GM06990 (cell line): Measurements from ENCODE around the gene PSMA6.

Experiments used
- DNase-seq: peaks from one replicate; pipeline ENCODE4 v3.0.0-alpha.2; 2011; ENCODE audit not compliant: insufficient read length; ENCODE audit errors: extremely low read depth
- H3K27me3 ChIP-seq: replicated peaks from 2 replicates; pipeline ENCODE4 v1.6.0; 2011; ENCODE audit warnings: low read length; ENCODE audit not compliant: control insufficient read depth, insufficient read depth
- H3K36me3 ChIP-seq: 2 replicates; pipeline ENCODE4 v1.5.1; 2011; ENCODE audit warnings: low read length; ENCODE audit not compliant: control insufficient read depth, insufficient read depth
- H3K4me3 ChIP-seq: replicated peaks from 2 replicates; pipeline ENCODE4 v1.5.1; 2011; ENCODE audit warnings: low read depth, mild to moderate bottlenecking, control low read depth, low read length
- TF ChIP-seq, protein P1 (sequence below): IDR thresholded peaks from 2 replicates; pipeline ENCODE4 v1.5.1; 2011; ENCODE audit warnings: low read length, control low read depth, mild to moderate bottlenecking, inconsistent platforms; ENCODE audit not compliant: insufficient read depth, poor library complexity, severe bottlenecking

PSMA6 gene

DNA sequence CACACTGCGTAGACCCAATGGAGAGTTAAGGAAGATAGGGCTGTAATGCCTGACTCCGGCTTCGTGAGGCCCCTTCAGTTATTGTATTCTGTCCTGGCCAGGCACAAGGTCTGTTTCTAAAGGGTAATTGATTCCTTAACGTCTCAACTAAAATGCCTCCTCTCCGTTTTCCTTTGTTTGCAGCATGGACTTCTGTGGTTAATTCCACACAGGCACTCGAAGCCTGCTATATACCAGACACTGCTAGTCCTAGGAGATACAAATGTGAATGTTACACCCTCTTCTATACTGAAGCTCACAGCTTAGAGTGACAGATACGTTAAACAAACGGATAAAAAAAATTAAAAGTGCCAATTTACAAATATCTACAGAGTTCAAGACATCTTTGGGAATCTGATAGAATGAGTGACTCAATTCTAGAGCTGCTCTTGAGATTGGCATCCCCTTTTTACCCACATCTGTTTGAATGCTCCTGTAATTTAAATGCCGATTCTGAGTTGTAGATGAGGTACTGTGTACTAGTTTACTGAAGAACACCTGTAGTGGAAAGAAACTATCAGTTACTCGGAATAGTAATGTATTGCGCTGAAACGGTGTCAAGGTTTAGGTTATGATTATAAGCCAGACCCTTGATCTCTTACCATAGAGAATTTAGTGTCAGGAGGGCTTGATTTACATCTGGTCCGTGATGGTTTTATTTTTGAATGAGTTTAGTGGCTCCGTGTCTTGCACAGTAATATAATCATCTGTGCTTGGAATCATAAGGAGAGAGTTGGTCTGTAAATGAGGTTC is 784 bp downstream of the PSMA6 start:
- no peak for DNase-seq
- Histone ChIP-seq H3K36me3 (peaks cover 2% of the 10 kb centered on the region), H3K4me3 (peak overlapping the region; percentile 95), H3K27me3 (no peaks in the 10 kb centered on the region)
- TF ChIP-seq, protein P1, sequence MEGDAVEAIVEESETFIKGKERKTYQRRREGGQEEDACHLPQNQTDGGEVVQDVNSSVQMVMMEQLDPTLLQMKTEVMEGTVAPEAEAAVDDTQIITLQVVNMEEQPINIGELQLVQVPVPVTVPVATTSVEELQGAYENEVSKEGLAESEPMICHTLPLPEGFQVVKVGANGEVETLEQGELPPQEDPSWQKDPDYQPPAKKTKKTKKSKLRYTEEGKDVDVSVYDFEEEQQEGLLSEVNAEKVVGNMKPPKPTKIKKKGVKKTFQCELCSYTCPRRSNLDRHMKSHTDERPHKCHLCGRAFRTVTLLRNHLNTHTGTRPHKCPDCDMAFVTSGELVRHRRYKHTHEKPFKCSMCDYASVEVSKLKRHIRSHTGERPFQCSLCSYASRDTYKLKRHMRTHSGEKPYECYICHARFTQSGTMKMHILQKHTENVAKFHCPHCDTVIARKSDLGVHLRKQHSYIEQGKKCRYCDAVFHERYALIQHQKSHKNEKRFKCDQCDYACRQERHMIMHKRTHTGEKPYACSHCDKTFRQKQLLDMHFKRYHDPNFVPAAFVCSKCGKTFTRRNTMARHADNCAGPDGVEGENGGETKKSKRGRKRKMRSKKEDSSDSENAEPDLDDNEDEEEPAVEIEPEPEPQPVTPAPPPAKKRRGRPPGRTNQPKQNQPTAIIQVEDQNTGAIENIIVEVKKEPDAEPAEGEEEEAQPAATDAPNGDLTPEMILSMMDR: no peak

DNA sequence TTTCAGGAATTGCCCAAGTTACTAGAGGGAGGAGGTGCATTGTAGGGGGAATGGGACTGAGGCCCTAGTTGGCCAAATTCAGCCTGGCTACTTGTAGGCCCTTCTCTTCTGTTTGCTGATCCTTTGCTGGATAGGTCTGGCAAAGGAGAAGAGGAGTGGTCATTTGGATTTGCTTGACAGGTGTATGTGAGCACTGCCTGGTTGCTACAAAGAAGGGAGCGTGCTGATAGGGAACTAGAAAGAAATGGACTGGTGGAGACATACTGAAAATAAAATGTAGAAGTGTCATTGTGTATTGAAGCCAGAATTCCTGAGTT is 3.6 kb downstream of the PSMA6 start:
- no peak overlapping the region; the same call in 1 of the 2 replicates for H3K4me3 ChIP-seq
- H3K27me3 ChIP-seq: no peaks in the 10 kb centered on the region
- TF ChIP-seq, protein P1: no peak
- peaks cover 2% of the 10 kb centered on the region for H3K36me3 ChIP-seq
- no peak for DNase-seq

DNA sequence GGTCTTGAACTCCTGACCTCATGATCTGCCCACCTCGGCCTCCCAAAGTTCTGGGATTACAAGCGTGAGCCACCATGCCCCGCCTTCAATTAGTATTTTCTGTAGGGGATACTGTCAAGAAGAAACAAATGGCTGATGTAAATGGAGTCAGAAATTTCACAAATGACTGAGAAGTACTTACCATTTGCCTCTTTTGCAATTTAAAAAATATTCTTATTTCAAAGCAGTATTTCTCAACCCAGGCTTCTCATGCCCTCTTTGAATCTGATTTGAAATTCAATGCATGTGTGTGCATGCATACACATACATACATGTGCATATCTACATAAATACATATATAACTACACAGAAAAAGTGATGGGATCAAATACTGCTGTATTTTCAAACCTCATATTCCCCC is 4.4 kb downstream of the PSMA6 start:
- Histone ChIP-seq H3K36me3 (peaks cover 2% of the 10 kb centered on the region), H3K27me3 (no peaks in the 10 kb centered on the region), H3K4me3 (no peak overlapping the region)
- DNase-seq: no peak
- TF ChIP-seq, protein P1: no peak

DNA sequence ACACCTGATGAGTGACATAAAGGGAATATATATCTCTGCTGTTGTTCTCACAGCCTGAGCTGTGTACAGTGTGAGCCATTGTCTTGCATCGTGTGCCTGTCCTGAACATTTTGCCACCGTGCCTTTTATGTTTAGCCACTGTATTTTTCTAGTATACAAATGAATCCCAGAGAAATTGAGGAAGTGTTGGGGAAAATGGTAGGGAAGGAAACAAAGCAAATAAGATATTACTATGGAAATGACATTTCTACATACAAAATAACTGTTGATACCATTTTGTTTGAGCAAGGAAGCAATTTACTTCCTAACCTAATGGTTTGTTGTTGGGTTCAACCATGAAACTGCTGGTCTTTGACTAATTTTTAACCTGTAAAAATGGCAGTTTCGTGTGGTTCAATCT is 5.5 kb downstream of the PSMA6 start:
- Histone ChIP-seq H3K36me3 (peaks cover 2% of the 10 kb centered on the region), H3K4me3 (no peak overlapping the region), H3K27me3 (no peaks in the 10 kb centered on the region)
- TF ChIP-seq, protein P1: no peak
- DNase-seq: no peak

DNA sequence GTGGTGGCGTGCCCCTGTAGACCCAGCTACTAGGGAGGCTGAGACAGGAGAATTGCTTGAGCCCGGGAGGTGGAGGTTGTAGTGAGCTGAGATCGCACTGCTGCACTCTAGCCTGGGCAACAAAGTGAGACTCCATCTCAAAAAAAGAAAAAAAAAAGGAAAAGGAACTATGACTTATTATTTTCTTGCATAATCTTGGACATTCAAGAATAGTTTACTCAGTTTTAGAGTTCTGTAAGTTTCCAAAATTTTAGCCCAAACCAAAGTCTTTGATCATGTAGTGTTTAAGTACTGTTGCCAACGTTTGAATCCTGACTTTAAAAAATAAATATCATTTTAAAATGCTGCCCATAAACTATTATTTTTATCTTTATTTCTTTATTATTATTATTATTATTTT is 6.2 kb downstream of the PSMA6 start:
- DNase-seq: no peak
- TF ChIP-seq, protein P1: no peak
- Histone ChIP-seq H3K4me3 (no peak overlapping the region), H3K27me3 (no peaks in the 10 kb centered on the region), H3K36me3 (peaks cover 2% of the 10 kb centered on the region)

DNA sequence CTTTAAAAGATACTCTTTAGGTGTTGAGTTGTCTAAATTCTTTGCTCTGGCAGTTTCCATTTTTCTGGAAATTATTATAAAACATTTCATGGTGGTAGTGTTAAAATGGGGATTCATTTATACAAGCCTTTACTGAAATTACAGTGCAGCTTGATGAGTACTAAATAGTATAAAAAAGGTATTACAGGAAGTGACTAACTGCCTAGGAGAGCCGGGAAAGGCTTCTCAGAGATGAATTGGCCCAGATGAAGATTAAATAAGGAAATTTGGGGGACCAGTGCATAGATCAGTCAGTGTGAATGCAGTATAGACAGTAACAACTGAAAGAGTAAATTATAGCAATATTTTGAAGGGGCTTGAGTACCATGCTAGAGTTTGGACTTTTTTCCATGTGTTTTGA is 7.5 kb downstream of the PSMA6 start:
- TF ChIP-seq, protein P1: no peak
- Histone ChIP-seq H3K27me3 (no peaks in the 10 kb centered on the region), H3K4me3 (no peak overlapping the region), H3K36me3 (peaks cover 2% of the 10 kb centered on the region)
- DNase-seq: no peak
